ENCODE data around the gene CDK5.
"Not testable (repeated sequence)": the region's sequence is repeated elsewhere in the genome, so short reads cannot be mapped to it uniquely, and the experiment has no call there.

The CDK5 gene

DNA sequence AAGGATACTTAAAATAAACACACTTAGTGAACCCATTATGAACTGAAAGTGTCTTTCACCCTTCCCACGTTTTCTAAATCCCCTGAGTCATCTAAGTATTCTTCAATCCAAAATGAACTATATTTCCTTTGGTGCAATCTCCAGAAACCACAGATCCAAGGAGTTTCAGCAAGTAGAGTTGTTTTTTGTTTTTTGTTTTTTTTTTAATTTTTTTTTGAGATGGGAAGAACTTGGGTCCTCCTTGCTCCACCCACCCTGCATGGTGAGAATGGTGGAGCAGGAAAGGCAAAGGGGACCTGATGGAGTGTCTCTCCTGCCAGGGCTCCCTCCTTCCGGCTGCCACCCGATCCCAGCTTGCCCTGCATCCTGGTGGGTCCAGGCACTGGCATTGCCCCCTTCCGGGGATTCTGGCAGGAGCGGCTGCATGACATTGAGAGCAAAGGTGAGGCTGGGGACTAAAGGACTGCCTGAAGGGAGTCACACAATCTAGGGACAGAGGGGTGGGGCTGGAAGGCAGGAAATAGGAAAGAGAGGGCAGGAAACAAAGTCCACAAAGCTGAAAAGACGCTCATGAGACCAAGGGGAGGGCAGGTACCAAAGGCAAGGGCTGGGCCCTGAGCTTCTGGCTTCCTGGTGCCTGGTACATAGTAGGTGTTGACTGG, 45.5 kb downstream of the CDK5 start:
- peaks cover 14% of the 10 kb centered on the region for H3K4me1 ChIP-seq

GRCh38 chr7:151011616-151012015, 46.1 kb downstream of the CDK5 start:
- DNase-seq; H3K9me3 ChIP-seq; H3K36me3 ChIP-seq; H3K4me3 ChIP-seq (ENCODE audit: low read depth, low read length); H3K27me3 ChIP-seq: not testable (repeated sequence)
- H3K4me1 ChIP-seq = peaks cover 14% of the 10 kb centered on the region

More for the DNA sequence above, 45.5 kb downstream of the CDK5 start:
- Histone ChIP-seq H3K36me3 (no peaks in the 10 kb centered on the region), H3K27me3 (no peaks in the 10 kb centered on the region), H3K4me3 (ENCODE audit: low read depth, low read length) (no peak overlapping the region), H3K9me3 (no peaks in the 10 kb centered on the region)
- TF ChIP-seq, protein P1, sequence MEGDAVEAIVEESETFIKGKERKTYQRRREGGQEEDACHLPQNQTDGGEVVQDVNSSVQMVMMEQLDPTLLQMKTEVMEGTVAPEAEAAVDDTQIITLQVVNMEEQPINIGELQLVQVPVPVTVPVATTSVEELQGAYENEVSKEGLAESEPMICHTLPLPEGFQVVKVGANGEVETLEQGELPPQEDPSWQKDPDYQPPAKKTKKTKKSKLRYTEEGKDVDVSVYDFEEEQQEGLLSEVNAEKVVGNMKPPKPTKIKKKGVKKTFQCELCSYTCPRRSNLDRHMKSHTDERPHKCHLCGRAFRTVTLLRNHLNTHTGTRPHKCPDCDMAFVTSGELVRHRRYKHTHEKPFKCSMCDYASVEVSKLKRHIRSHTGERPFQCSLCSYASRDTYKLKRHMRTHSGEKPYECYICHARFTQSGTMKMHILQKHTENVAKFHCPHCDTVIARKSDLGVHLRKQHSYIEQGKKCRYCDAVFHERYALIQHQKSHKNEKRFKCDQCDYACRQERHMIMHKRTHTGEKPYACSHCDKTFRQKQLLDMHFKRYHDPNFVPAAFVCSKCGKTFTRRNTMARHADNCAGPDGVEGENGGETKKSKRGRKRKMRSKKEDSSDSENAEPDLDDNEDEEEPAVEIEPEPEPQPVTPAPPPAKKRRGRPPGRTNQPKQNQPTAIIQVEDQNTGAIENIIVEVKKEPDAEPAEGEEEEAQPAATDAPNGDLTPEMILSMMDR (IDR thresholded peaks at IDR 0.05; ENCODE audit: low read depth, low read length) = no peak
- DNase-seq = no peak

GRCh38 chr7:151011097-151011409, 46.6 kb downstream of the CDK5 start:
- H3K27me3 ChIP-seq = no peaks in the 10 kb centered on the region
- H3K4me1 ChIP-seq = peaks cover 14% of the 10 kb centered on the region
- no peaks in the 10 kb centered on the region for H3K36me3 ChIP-seq
- TF ChIP-seq, protein P1 (IDR thresholded peaks at IDR 0.05; ENCODE audit: low read depth, low read length) = no peak
- no peak for DNase-seq
- no peaks in the 10 kb centered on the region for H3K9me3 ChIP-seq
- H3K4me3 ChIP-seq (ENCODE audit: low read depth, low read length) = no peak overlapping the region

DNA sequence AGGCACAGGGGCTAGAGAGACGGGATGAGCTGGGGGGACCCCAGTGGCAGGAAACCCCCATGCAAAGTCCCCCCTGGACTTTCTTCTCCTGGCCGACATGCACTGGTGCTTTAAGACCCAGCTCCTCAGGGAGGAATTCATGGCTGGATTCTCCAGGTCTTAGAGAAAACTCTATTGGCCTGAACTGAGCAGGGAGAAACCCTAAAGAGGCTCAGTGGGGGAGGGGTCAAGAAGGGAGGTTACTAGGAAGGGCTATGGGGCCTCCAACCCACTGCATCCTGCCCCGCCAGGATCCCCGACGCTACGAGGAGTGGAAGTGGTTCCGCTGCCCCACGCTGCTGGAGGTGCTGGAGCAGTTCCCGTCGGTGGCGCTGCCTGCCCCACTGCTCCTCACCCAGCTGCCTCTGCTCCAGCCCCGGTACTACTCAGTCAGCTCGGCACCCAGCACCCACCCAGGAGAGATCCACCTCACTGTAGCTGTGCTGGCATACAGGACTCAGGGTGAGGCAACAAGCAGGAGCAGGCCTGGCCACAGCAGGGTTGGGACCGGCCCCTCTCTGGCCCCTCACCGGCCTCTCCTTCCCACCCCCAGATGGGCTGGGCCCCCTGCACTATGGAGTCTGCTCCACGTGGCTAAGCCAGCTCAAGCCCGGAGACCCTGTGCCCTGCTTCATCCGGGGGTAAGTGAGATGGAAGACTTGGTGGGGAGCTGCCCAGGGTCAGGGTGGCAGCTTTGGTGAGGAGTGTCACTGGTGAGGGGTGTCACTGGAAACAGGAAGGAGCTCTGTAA, 47.2 kb downstream of the CDK5 start:
- H3K9me3 ChIP-seq = no peaks in the 10 kb centered on the region
- no peaks in the 10 kb centered on the region for H3K27me3 ChIP-seq
- H3K4me1 ChIP-seq = peaks cover 14% of the 10 kb centered on the region
- H3K4me3 ChIP-seq (ENCODE audit: low read depth, low read length) = no peak overlapping the region
- TF ChIP-seq, protein P1 (IDR thresholded peaks at IDR 0.05; ENCODE audit: low read depth, low read length) = no peak
- DNase-seq = no peak
- H3K36me3 ChIP-seq = no peaks in the 10 kb centered on the region

GRCh38 chr7:151010037-151010306, 47.7 kb downstream of the CDK5 start:
- TF ChIP-seq, protein P1 (IDR thresholded peaks at IDR 0.05; ENCODE audit: low read depth, low read length) = no peak
- H3K4me3 ChIP-seq (ENCODE audit: low read depth, low read length) = no peak overlapping the region

DNA sequence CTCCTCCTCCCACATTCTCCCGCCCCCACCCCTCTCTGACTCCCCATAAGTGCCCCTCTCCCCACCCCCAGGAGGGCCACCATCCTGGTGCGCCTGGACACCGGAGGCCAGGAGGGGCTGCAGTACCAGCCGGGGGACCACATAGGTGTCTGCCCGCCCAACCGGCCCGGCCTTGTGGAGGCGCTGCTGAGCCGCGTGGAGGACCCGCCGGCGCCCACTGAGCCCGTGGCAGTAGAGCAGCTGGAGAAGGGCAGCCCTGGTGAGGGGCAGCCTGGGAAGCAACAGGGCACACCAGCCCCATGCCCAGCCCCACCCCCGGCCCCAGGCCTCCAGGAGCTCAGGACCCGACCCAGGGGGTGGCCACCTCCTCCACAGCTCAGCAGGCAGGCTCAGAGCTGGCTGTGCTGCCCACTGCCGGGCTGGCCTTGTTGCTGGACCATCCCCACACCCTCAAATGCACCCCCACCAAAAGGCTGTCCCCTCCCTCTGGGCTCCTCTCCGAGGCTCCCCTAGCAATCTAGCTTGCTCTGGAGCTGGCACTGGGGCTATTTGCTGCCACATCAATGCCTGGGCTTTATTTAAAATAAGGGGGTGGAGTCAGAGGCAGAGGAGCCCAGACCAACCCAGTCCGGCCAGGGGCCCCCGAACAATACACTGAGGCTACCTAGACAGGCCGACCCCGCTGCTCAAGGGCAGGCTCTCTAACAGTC, 48.2 kb downstream of the CDK5 start:
- Histone ChIP-seq H3K36me3 (no peaks in the 10 kb centered on the region), H3K9me3 (no peaks in the 10 kb centered on the region), H3K27me3 (no peaks in the 10 kb centered on the region), H3K4me3 (ENCODE audit: low read depth, low read length) (no peak overlapping the region), H3K4me1 (peaks cover 14% of the 10 kb centered on the region)
- no peak for DNase-seq
- TF ChIP-seq, protein P1 (IDR thresholded peaks at IDR 0.05; ENCODE audit: low read depth, low read length) = no peak

More at GRCh38 chr7:151010037-151010306, 47.7 kb downstream of the CDK5 start:
- peaks cover 14% of the 10 kb centered on the region for H3K4me1 ChIP-seq
- no peaks in the 10 kb centered on the region for H3K27me3 ChIP-seq
- H3K9me3 ChIP-seq = no peaks in the 10 kb centered on the region
- no peaks in the 10 kb centered on the region for H3K36me3 ChIP-seq
- DNase-seq = no peak
